ENCODE measurements around the gene AUTS2. TPM values are rescaled to one million over a fixed set of nuclear protein-coding genes. Genes with fewer than 3 reads are reported as not detected.

The AUTS2 gene
- total RNA-seq, 1 experiment from 2014 or later = 42.1 TPM

DNA sequence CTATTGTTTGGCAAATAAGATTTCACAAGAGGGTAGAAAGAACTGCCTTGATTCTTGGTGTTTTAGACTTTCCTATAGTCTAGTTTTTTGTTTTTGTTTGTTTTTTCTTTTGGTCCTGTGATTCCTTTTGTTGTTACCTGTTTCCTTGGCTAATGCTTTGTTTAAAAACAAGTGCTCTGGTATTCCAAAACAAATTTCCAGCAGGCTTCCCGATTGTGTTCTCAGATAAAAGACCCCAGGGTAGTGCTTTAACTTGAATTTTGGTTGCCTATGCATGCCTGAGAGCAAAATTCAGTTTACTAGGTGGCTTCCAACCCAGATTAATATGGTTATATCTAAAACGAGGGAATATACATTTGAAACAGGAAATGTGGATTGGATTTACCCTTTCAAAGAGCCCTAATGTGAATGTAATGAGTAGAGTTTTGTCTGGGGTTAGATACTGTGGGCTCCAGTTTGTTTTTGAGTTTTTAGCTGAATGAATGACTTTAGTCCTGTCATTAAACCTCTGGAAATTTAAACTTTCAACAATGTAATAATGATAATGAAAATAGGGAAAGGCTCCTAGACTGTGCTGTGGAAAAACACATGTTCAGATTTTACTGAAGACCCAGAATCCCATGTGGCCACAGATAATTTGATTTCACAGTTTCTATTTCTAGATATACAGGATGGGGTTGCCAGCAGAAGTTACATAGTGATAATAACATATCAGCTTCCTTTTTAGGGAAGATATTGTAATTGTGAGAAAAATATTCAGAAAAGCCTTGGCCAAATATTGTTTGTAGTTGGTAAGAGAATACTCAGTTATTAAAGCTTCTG lies 23.9 kb downstream of the AUTS2 start:
- no peaks in the 10 kb centered on the region for H3K27me3 ChIP-seq (replicated peaks; ENCODE audit: insufficient read depth, low read depth, low read length, poor library complexity)
- CTCF ChIA-PET = no interaction called here
- POLR2A ChIA-PET (ENCODE audit: low non-redundant PET) = no interaction called here
- H3K36me3 ChIP-seq (ENCODE audit: insufficient read depth, low read length, poor library complexity, severe bottlenecking) = no peaks in the 10 kb centered on the region
- no peaks in the 10 kb centered on the region for H3K9me3 ChIP-seq (ENCODE audit: low read depth, low read length, poor library complexity, severe bottlenecking)
- H3K27ac ChIP-seq (ENCODE audit: low read depth, low read length, poor library complexity, severe bottlenecking) = peak overlapping the region; percentile 43
- peak; percentile 56 for DNase-seq (ENCODE audit: low spot score)
- intact Hi-C loops (cut with micrococcal nuclease; ENCODE audit: unreplicated experiment) = no loop called here
- BruUV-seq (replicated peaks) = no TSS peak
- peaks cover 61% of the 10 kb centered on the region for H3K4me1 ChIP-seq (ENCODE audit: insufficient read depth, low read length, poor library complexity, severe bottlenecking)
- H3K4me3 ChIP-seq (ENCODE audit: low read depth, low read length, poor library complexity, severe bottlenecking) = no peak overlapping the region
- TF ChIP-seq, protein P1, sequence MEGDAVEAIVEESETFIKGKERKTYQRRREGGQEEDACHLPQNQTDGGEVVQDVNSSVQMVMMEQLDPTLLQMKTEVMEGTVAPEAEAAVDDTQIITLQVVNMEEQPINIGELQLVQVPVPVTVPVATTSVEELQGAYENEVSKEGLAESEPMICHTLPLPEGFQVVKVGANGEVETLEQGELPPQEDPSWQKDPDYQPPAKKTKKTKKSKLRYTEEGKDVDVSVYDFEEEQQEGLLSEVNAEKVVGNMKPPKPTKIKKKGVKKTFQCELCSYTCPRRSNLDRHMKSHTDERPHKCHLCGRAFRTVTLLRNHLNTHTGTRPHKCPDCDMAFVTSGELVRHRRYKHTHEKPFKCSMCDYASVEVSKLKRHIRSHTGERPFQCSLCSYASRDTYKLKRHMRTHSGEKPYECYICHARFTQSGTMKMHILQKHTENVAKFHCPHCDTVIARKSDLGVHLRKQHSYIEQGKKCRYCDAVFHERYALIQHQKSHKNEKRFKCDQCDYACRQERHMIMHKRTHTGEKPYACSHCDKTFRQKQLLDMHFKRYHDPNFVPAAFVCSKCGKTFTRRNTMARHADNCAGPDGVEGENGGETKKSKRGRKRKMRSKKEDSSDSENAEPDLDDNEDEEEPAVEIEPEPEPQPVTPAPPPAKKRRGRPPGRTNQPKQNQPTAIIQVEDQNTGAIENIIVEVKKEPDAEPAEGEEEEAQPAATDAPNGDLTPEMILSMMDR (conservative IDR thresholded peaks at IDR 0.05; ENCODE audit: low read depth, low read length) = no peak
- TF ChIP-seq EZH2 (IDR thresholded peaks at IDR 0.05; ENCODE audit: borderline replicate concordance, low read depth, low read length, poor library complexity, severe bottlenecking) = no peak

DNA sequence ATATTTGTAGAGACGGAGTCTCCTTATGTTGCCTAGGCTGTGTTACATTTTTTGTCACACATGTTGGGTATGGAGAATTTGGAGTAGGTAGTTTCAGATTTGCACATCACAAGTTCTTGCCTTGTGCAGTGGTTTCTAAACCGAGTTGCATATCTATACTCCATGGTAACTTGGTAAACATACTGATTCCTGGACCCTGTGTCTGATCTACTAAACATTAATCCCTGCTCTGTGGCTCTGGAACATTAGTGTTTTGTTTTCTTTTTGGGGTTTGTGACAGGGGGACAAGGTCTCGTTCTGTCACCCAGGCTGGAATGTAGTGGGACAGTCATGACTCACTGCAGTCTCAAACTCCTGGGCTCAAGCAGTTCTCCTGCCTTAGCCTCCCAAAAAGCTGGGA lies 24.7 kb downstream of the AUTS2 start:
- BruUV-seq (replicated peaks) = no TSS peak
- POLR2A ChIA-PET (ENCODE audit: low non-redundant PET) = no interaction called here
- no peaks in the 10 kb centered on the region for H3K36me3 ChIP-seq (ENCODE audit: insufficient read depth, low read length, poor library complexity, severe bottlenecking)
- H3K4me1 ChIP-seq (ENCODE audit: insufficient read depth, low read length, poor library complexity, severe bottlenecking) = peaks cover 67% of the 10 kb centered on the region
- H3K4me3 ChIP-seq (ENCODE audit: low read depth, low read length, poor library complexity, severe bottlenecking) = no peak overlapping the region
- intact Hi-C loops (cut with micrococcal nuclease; ENCODE audit: unreplicated experiment) = no loop called here
- no peak for DNase-seq (ENCODE audit: low spot score)
- no peak for TF ChIP-seq EZH2 (IDR thresholded peaks at IDR 0.05; ENCODE audit: borderline replicate concordance, low read depth, low read length, poor library complexity, severe bottlenecking)
- TF ChIP-seq, protein P1 (conservative IDR thresholded peaks at IDR 0.05; ENCODE audit: low read depth, low read length) = no peak
- no peaks in the 10 kb centered on the region for H3K27me3 ChIP-seq (replicated peaks; ENCODE audit: insufficient read depth, low read depth, low read length, poor library complexity)
- CTCF ChIA-PET = no interaction called here
- no peaks in the 10 kb centered on the region for H3K9me3 ChIP-seq (ENCODE audit: low read depth, low read length, poor library complexity, severe bottlenecking)
- peak overlapping the region; percentile 43 for H3K27ac ChIP-seq (ENCODE audit: low read depth, low read length, poor library complexity, severe bottlenecking)

DNA sequence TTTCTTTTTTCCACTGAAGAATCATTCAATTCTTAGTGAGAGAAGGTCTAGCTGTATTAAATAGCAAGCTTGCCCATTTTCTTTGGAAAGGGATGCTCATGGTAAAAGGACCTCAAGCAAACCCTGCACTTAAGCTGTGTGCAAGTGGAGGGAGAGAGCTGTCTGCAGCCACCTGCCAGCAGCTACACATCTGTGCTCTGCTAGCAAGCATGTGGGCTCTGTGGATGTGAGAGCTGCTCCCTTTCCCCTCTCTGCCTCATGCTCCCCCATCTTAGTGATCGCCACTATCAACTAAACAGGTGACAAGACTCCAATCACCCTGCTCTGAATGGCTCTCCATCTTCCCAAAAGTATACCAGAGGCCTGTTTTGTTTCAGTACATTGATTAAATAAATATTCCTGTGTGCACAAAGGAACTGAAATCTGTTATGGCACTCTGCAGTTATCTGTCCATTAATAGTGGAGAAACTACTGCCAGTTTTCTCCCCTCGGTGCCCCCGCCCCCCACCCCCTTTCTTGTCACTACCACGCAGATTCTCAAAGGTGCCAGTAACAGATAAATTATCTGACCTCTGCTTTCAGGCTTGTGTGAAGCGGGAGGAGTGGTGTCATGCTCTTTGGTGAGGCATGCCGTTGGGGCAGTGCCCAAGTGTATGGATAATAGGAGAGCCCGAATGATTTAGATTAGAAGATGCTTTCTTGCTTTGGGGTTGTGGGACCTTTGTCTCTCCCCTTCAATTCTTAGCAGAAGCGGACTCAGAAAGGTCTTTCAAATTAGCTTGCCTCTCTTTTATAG lies 26.4 kb downstream of the AUTS2 start:
- TF ChIP-seq EZH2 (IDR thresholded peaks at IDR 0.05; ENCODE audit: borderline replicate concordance, low read depth, low read length, poor library complexity, severe bottlenecking) = no peak
- TF ChIP-seq, protein P1 (conservative IDR thresholded peaks at IDR 0.05; ENCODE audit: low read depth, low read length) = no peak
- H3K9me3 ChIP-seq (ENCODE audit: low read depth, low read length, poor library complexity, severe bottlenecking) = no peaks in the 10 kb centered on the region
- H3K36me3 ChIP-seq (ENCODE audit: insufficient read depth, low read length, poor library complexity, severe bottlenecking) = no peaks in the 10 kb centered on the region
- no peak for DNase-seq (ENCODE audit: low spot score)
- H3K27ac ChIP-seq (ENCODE audit: low read depth, low read length, poor library complexity, severe bottlenecking) = no peak overlapping the region
- CTCF ChIA-PET = no interaction called here
- no peak overlapping the region for H3K4me3 ChIP-seq (ENCODE audit: low read depth, low read length, poor library complexity, severe bottlenecking)
- H3K4me1 ChIP-seq (ENCODE audit: insufficient read depth, low read length, poor library complexity, severe bottlenecking) = peaks cover 66% of the 10 kb centered on the region
- POLR2A ChIA-PET (ENCODE audit: low non-redundant PET) = no interaction called here
- intact Hi-C loops (cut with micrococcal nuclease; ENCODE audit: unreplicated experiment) = no loop called here
- H3K27me3 ChIP-seq (replicated peaks; ENCODE audit: insufficient read depth, low read depth, low read length, poor library complexity) = no peaks in the 10 kb centered on the region
- no TSS peak for BruUV-seq (replicated peaks)

All from A673 (cell line).